Brain microvascular endothelial cell (primary cell): Measurements from ENCODE around the gene CRTAC1.

ENCODE experiments used
- DNase-seq: peaks from one replicate; pipeline ENCODE4 v3.0.0-alpha.2; 2020
- H3K27ac ChIP-seq: fragments of 250-450 bp; sonication (Bioruptor Pico); 2 replicates; pipeline ENCODE4 v1.5.1; 2020; ENCODE audit warnings: mild to moderate bottlenecking, moderate library complexity
- H3K27me3 ChIP-seq: fragments of 250-450 bp; sonication (Bioruptor Pico); replicated peaks from 2 replicates; pipeline ENCODE4 v1.5.1; 2020; ENCODE audit warnings: mild to moderate bottlenecking
- H3K36me3 ChIP-seq: fragments of 250-450 bp; sonication (Bioruptor Pico); replicated peaks from 2 replicates; pipeline ENCODE4 v1.5.1; 2020; ENCODE audit warnings: mild to moderate bottlenecking
- H3K4me3 ChIP-seq: 2 replicates; pipeline ENCODE4 v1.5.1; 2011; ENCODE audit warnings: low read depth, mild to moderate bottlenecking, control low read depth, low read length, moderate library complexity
- in situ Hi-C: cut with HindIII; loops from 2 replicates; pipeline ENCODE4 v1.10.0; 2017; ENCODE audit warnings: low sequenced_read_pairs, low pct_ligation_motif_present
- TF ChIP-seq, protein P1 (sequence below): IDR thresholded peaks from 2 replicates; pipeline ENCODE4 v1.5.1; 2011; ENCODE audit warnings: low read depth, mild to moderate bottlenecking, moderate library complexity, low read length, control low read depth, inconsistent platforms; ENCODE audit errors: missing control alignments

Gene CRTAC1

DNA sequence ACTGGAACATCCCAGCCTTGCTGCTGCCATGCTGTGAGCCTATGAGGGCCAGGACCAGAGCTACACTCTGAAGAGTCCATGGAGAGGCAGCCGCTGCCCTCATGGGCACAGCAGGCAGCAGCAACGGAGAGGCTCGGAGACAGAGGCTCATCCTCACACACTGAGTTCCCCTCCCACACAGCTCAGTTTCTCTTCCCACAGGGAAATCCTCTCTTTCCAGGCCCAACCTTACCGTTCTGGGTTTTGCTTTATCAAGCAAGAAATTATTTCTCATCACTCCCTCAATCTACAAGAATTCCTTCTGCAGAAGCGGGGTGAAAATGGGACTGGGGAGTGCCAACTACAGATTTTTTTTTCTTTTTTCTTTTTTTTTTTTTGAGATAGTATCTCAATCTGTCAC, 144.1 kb downstream of the CRTAC1 start:
- H3K4me3 ChIP-seq, result no peak overlapping the region
- in situ Hi-C loops, result no loop called here
- no peak for DNase-seq
- H3K27me3 ChIP-seq, result no peaks in the 10 kb centered on the region
- no peaks in the 10 kb centered on the region for H3K36me3 ChIP-seq
- TF ChIP-seq, protein P1, sequence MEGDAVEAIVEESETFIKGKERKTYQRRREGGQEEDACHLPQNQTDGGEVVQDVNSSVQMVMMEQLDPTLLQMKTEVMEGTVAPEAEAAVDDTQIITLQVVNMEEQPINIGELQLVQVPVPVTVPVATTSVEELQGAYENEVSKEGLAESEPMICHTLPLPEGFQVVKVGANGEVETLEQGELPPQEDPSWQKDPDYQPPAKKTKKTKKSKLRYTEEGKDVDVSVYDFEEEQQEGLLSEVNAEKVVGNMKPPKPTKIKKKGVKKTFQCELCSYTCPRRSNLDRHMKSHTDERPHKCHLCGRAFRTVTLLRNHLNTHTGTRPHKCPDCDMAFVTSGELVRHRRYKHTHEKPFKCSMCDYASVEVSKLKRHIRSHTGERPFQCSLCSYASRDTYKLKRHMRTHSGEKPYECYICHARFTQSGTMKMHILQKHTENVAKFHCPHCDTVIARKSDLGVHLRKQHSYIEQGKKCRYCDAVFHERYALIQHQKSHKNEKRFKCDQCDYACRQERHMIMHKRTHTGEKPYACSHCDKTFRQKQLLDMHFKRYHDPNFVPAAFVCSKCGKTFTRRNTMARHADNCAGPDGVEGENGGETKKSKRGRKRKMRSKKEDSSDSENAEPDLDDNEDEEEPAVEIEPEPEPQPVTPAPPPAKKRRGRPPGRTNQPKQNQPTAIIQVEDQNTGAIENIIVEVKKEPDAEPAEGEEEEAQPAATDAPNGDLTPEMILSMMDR, result no peak
- no peak overlapping the region for H3K27ac ChIP-seq

DNA sequence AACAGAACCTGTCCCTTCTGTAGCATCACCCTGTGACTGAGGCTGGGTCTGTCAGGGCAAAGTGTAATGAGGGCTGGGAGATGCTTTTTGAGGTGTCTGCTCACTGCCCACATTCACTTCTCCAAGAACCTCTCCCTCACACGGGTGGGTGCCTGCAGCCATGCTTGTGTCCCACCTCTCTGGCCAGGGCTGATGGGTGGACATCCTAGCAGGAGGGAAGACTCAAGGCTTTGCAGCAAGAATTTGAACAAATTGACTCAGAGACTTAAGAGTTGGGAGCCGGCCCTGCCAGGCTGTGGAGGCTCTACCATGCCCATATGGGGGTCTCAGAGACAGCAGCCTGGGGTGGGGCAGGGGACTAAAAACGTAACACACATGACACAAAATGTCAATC, 147.3 kb downstream of the CRTAC1 start:
- in situ Hi-C loops, result no loop called here
- DNase-seq, result no peak
- TF ChIP-seq, protein P1, result no peak
- Histone ChIP-seq H3K27ac (no peak overlapping the region), H3K27me3 (no peaks in the 10 kb centered on the region), H3K36me3 (no peaks in the 10 kb centered on the region), H3K4me3 (no peak overlapping the region)

DNA sequence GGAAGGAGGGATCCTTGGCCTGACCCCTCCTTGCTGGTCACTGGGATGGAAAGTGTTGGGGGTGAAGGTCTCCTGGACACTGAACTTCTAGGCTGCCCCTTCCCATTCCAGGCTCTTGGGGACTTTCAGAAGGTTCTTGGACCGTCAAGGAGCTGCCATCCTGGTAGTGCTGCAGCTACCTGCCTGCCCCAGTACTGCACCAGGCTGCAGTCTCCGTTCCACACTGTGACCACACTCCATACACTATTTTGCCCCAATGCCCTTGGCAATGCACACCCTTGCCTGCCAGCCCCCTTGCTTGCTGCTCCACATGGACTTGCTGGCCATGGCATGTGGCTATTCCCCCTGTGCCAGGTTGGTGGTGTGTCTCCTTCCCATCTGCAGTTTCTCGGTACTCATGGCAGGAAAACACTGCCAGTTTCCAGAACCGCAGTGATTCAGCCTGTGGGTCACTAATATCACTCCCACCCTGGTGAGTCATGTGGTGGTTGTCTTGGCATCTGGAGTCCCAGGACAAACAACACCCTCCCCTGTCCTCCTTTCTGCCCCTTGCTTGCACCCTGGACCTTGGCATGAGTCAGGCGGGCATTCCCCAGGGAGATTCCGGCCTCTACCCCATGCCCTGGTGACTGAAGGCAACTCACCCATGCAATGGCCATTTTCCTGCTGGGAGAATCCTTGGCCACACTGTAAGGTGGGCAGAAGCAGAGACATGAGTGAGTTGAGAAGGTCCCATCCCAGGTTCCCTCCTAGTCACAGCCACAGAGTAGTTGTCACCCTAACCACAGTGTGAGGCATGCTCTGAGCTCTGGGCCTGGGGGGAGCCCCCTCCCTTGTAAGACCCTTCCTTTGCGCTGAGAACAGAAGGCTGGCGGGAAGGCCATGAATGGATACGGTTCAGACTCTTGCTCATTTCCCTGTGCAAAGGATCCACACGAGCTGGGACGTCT, 148.0 kb downstream of the CRTAC1 start:
- TF ChIP-seq, protein P1, result no peak
- in situ Hi-C loops, result no loop called here
- H3K27ac ChIP-seq, result no peak overlapping the region

DNA sequence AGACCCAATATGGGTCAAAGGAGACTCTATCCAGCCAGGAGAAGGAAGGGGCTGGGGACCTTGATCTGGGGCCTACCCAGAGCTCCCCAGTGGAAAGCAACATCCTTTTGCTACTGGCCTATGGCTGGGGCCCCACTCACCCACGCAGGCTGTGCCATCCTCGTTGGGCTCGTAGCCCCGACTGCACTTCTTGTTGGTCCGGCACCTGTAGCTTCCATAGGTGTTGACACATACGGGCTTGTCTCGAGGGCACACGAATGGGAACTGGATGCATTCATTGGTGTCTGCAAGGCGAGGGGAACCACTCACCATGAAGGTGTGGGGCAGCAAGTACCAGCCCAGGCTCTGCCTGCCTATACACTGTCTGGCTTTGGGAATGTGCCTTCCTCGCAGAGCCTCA, 150.3 kb downstream of the CRTAC1 start:
- no peak for DNase-seq
- in situ Hi-C loops, result no loop called here
- Histone ChIP-seq H3K27me3 (peaks cover 2% of the 10 kb centered on the region), H3K4me3 (no peak overlapping the region), H3K36me3 (no peaks in the 10 kb centered on the region), H3K27ac (no peak overlapping the region)
- TF ChIP-seq, protein P1, result no peak

More for the DNA sequence above, 148.0 kb downstream of the CRTAC1 start:
- no peaks in the 10 kb centered on the region for H3K36me3 ChIP-seq
- peak; percentile 83 for DNase-seq
- H3K4me3 ChIP-seq, result no peak overlapping the region
- no peaks in the 10 kb centered on the region for H3K27me3 ChIP-seq

DNA sequence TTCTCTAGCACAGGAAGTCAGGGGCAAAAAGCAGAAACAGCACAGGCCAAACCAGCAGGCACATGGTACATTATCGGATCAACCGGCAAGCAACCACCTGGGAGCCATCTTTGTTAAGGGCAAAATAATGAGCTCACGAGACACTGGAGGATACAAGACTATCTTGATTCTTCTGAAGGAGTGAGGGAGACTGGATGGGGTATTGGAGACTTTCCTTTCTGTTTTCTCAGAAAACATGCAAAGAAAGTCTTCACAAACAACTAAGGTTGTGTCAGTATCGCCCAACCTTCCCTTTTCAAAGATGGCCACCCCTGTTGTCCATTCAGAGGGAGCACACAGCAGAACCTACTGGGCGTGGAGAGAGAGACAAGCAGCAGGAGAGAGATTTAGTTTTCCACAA, 151.2 kb downstream of the CRTAC1 start:
- TF ChIP-seq, protein P1, result no peak
- in situ Hi-C loops, result no loop called here
- Histone ChIP-seq H3K36me3 (no peaks in the 10 kb centered on the region), H3K4me3 (no peak overlapping the region), H3K27me3 (peaks cover 7% of the 10 kb centered on the region), H3K27ac (no peak overlapping the region)
- no peak for DNase-seq
